HG03565 (cell line): ENCODE data around the gene RFX7.

ENCODE experiments used
- ATAC-seq: cut with Tn5 transposase; IDR thresholded peaks from one replicate; pipeline ENCODE4 v1.9.1; 2021; ENCODE audit warnings: mild to moderate bottlenecking, moderate library complexity; ENCODE audit not compliant: unreplicated experiment

Gene RFX7

GRCh38 chr15:56148064-56148463 is 95.6 kb downstream of the RFX7 start:
- no peak for ATAC-seq

GRCh38 chr15:56146756-56147155 is 96.9 kb downstream of the RFX7 start:
- ATAC-seq: no peak

- ATAC-seq: no peak
These were observed 115.6 kb downstream of the RFX7 start for GRCh38 chr15:56128081-56128480.

- ATAC-seq: no peak
These were observed 117.3 kb downstream of the RFX7 start for GRCh38 chr15:56126409-56126808.

DNA sequence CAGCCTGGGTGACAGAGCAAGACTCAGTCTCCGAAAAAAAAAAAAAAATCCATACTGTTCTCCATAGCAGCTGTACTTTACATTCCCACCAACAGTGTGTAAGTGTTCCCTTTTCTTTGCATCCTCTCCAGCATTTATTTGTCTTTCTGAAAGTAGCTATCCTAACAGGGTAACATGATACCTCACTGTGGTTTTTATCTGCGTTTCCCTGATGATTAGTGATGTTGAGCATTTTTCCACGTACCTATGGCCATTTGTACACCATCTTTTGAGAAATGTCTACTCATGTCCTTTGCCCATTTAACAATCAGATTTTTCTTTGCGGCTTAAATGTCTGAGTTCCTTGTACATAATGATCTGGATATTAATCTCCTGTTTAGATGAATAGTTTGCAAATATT is 119.3 kb downstream of the RFX7 start:
- ATAC-seq: no peak

DNA sequence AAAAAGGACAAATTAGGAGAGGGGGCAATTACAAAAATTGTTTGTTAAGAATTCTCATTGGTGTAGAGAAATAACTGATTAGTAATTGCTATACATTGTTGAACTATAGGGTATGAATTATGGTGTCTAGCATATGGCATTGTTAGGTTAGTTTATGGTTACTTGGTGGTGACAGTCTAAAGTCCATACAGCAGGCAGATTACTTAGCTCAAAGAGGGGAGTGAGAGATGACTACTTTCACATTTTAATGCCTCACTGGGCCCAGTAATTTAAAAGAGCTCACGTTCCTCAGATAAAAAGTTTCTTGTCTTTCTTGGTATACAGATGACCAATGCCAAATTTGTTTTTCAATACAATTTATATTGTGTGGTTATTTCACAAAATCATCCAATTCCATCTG is 137.8 kb downstream of the RFX7 start:
- no peak for ATAC-seq

GRCh38 chr15:56102441-56102840 is 141.2 kb downstream of the RFX7 start:
- ATAC-seq: no peak

DNA sequence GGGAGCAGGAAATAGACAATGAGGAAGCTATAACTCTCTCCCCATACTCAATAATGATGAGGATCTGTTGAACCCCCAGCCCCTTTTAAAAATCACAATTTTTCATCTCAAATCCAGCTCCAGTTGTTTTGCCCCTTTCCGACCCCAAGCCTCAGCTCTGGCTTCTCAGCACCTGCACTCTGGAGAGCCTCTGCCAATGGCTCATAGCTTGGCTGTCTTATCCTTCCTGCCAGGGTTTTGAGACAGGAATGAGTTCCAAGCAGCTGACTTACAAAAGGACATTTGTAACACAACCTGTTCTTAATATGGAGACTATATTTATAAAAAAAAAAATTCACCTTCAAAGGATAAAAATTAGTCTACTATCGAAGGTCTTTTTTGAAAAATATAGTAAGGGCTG is 144.4 kb downstream of the RFX7 start:
- no peak for ATAC-seq

- no peak for ATAC-seq
These were observed 145.3 kb downstream of the RFX7 start for GRCh38 chr15:56098195-56098863.

- ATAC-seq: no peak
These were observed 148.3 kb downstream of the RFX7 start for GRCh38 chr15:56095406-56095805.

DNA sequence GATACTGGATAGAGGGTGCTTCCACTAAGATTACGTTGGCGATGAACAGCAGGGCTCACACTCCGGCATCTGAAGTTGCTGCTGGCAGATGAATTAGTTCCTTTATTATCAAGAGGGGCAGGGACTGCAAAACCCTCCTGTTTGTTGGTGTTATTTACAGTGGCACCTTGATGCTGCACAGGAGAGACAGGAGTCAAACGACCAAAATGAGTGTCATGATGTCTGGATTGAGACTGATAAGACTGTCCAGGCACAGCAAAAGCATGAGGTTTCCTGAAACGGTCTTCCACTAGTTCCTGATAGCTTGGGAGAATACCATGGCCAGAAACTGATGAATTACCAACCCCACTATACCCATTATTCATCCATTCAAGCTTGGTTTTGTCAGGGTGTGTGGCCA is 149.5 kb downstream of the RFX7 start:
- ATAC-seq: no peak

- no peak for ATAC-seq
These were observed 155.3 kb downstream of the RFX7 start for GRCh38 chr15:56088389-56088788.

DNA sequence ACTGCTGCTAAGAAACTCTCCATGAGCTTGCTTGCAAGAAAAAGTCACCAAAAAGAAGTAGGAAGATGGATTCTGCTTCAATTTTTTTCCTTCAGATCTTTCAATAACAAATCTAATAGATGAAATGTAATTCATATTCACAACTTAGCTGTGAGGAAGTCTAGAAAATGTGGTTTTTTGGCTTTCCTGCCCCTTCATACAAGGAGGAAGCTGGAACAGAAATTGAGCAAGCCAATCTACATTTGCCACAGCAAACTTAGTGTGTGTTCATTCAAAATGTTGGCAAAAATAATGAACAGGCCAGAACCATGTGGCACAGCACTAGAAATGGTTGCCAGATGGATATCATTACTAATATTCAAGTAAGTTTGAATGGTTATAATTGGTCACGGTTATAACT is 157.1 kb downstream of the RFX7 start:
- ATAC-seq: no peak

- no peak for ATAC-seq
These were observed 161.4 kb downstream of the RFX7 start for GRCh38 chr15:56082263-56082761.

GRCh38 chr15:56077081-56077480 is 166.6 kb downstream of the RFX7 start:
- no peak for ATAC-seq

DNA sequence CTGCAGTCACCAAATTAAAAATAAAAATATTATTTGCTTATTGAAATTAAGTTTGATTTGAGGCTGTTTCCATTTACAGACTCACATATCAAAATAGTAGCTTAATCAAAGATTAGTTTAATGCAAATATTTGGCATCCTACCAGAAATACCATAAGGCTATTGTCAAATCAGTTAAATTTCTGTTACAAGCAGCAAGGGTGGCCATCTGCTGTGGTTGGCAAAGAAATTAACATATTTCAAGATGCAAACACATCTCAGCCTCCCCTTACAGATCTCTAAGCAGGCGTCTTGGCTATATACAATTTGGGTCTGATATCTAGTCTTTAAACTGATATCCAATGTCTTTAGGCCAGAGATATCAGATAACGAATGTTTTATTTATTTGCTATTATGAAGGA is 167.0 kb downstream of the RFX7 start:
- no peak for ATAC-seq

DNA sequence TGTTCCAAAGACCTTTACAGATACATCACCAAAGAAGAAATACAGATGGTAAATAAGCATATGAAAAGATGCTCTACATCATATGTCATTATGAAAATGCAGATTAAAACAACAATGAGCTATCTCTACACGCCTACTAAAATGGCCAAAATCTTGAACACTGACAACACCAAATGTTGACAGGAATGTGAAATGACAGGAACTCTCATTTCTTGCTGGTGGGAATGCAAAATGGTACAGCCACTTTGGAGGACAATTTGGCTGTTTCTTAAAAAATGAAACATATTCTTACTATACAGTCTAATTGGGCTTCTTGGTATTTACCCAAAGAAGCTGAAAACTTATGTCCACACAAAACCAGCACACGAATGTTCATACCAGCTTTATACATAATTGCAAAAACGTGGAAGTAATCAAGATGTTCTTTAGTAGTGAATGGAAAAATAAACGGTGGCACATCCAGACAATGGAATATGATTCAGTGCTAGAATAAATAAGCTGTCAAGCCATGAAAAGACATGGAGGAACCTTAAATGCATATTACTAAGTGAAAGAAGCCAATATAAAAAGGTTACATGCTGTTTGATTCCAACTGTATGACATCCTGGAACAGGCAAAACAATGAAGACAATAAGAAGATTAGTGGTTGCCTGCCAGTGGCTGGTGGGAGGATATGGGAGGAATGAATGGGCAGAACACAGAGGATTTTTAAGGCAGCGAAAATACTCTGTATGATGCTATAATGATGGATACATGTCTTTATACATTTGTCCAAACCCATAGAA is 169.0 kb downstream of the RFX7 start:
- no peak for ATAC-seq

DNA sequence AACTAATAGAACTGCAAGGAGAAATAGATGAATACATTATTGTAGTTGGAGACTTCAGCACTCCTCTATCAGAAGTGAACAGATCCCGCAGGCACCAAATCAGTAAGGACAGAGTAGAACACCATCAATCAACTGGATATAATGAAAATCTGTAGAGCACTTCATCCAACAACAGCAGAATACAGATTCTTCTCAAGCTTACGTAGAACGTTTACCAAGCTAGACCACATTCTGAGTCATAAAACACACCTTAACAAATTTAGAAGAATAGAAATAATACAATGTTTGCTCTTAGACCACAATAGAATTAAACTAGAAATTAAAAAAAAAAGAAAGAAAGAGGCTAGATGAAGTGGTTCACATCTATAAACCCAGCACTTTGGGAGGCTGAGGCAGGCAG is 179.5 kb downstream of the RFX7 start:
- ATAC-seq: no peak

GRCh38 chr15:56059716-56060115 is 184.0 kb downstream of the RFX7 start:
- ATAC-seq: no peak

GRCh38 chr15:56058986-56059385 is 184.7 kb downstream of the RFX7 start:
- no peak for ATAC-seq

DNA sequence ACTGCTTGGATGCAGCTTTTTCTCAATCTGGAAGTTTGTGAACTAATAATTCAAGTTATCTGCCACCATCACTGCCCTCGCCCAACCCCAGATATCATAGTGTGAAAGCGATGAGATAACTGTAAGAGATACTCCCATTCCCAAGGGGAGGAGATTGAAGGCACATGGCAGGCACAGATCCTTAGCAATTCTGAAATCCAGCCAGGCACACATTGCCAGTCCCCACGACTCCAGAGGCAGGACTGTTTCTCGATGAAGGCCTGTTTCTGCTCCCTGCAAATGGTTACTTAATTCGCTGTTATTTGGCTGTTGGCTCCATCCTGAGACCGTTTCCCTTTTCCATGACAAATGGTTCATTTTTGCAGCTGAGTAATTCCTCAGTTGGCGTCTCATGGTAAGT is 187.1 kb downstream of the RFX7 start:
- ATAC-seq: no peak

DNA sequence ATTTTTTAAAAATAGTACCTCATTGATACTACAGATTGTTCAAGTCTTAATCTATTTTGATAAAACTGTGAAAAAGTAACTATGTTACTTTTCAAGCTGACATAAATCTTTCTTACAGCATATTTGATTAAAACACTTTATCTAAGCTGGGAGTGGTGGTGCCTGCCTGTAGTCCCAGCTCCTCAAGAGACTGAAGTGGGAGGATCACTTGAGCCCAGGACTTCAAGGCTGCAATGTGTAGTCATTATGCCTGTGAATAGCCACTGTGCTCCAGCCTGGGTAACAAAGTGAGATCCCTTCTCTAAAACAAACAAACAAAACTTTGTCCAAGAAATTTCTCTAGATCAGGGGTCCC is 190.7 kb downstream of the RFX7 start:
- no peak for ATAC-seq
